ENCODE measurements around the gene EMC8.
A peak's percentile ranks its signal among the peaks of the same experiment; 100 is the strongest.

EMC8 gene

DNA sequence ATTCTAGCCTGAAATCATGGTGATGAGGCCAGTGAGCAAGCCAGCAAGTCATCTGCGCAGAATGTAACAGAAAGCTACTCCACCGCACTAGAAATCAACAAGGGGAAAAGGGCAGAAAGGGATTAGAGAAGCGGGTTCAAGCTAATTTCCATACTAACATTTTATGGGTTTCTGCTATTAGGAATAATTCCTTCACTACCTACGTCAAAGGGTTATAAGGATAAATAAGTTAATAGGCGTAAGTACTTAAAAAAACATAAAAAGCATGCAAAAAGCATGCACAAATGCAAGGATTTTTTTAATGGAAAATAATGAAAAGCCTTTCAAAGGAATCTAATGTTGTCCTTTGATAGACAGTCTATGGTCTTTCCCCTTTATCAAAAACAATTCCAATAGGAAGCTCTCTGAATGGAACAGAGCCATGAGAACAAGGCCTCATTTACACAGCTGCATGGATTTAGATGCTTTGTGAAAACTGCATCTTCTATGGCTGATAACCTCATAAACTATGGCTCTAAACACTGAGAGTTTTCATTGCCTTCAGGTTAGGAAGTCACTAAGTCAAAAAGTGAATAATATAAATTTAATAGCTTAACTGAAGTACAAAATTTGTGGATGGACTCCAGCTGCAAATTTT is 5.6 kb downstream of the EMC8 start:
- H3K4me3 ChIP-seq (ENCODE audit: low read depth, low read length): no peak overlapping the region
- no peak for DNase-seq (ENCODE audit: low read depth)

DNA sequence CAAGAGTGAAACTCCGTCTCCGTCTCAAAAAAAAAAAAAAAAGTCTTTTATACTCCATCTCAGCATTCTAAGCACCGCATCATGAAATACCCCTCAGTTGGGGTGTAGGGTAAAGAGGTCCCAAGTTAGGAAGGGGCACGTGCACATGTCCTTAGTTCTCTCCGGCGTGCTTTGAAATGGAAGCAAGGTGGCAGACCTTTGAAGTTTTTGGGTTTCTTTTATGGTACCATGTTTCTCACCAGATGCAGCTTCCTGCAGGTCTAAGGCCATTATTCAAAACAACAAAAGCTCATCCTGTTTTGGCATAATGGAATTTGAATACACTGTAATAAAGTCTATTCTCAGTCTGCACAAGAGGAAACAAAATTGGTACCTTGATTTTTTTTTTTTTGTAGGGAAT is 9.6 kb downstream of the EMC8 start:
- DNase-seq (ENCODE audit: low read depth): no peak
- no peak overlapping the region for H3K4me3 ChIP-seq (ENCODE audit: low read depth, low read length)

GRCh38 chr16:85788819-85789218 is 10.5 kb downstream of the EMC8 start:
- no peak overlapping the region for H3K4me3 ChIP-seq (ENCODE audit: low read depth, low read length)
- DNase-seq (ENCODE audit: low read depth): no peak

- no peak overlapping the region for H3K4me3 ChIP-seq (ENCODE audit: low read depth, low read length)
- no peak for DNase-seq (ENCODE audit: low read depth)
Observed at GRCh38 chr16:85785927-85786326, 13.4 kb downstream of the EMC8 start.

GRCh38 chr16:85784813-85785212 is 14.5 kb downstream of the EMC8 start:
- no peak for DNase-seq (ENCODE audit: low read depth)
- H3K4me3 ChIP-seq (ENCODE audit: low read depth, low read length): no peak overlapping the region

DNA sequence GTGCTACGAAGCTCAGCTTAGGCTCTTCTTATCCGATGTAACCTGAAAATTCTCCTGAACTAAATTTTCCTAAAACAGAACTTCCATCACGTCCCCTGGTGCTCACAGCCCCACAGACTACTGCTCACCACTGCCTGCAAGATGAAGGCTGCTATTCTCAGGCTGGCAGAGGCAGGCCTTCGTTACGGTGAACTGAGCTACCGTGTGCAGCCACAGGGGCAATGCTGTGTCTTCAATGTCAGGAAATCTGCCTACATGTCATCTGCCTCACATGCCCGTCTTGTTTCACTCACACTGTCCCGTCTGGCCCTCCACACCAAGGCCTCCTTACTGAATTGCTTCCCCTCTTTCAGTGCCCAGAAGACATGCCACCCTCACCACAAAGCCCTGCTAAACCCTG is 15.9 kb downstream of the EMC8 start:
- H3K4me3 ChIP-seq (ENCODE audit: low read depth, low read length): no peak overlapping the region
- no peak for DNase-seq (ENCODE audit: low read depth)

DNA sequence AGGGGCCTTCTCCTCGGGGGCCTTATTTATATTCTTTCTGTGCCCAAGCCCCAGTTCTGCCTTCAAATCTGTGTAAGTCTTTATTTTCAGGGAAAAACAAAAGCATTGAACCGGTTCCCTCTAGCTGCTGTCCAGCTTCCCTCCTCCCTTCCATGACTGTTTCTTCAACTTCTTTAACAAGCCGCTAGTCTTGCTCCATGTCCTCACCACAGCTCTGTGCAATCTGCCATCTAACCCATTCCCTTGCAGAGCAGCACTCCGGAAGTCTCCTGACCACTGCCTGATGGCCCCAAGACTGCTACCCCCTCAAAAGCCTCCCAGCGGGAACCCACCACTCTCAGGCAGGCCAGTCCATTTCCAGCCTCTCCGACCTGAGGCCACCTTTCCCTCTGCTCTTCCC is 16.9 kb downstream of the EMC8 start:
- no peak for DNase-seq (ENCODE audit: low read depth)
- H3K4me3 ChIP-seq (ENCODE audit: low read depth, low read length): no peak overlapping the region

DNA sequence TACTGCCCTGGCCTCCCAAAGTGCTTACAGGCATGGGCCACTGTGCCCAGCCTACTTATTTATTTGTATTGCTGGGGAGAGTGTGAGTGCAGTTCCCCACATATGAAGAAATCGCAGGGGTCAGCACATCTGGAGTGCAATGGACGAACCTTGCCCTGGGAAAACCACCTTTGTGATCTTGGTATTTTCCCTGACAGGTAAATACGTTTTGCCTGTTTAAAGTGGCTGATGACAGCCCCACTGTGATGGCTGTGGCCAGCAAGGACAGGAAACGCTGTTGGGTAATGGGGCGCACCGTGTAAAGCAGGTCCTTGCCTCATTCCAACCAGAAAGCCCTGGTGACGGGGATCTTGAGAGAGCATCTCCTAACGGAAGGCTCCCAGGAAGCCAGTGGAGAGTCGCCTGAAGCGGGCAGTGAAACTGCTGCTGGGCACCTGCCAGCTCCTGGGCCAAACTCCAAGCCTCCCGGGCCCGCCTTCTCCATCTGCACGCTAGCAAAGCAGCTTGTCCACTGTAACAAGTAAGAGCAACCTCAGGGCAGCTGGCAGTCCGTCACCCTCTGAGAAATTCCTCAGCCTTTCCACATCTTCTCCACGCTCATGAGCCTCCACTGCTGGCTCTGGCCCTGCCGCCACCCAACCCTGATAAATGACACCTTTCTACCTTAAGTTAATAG is 17.5 kb downstream of the EMC8 start:
- no peak overlapping the region for H3K4me3 ChIP-seq (ENCODE audit: low read depth, low read length)
- DNase-seq (ENCODE audit: low read depth): no peak

- H3K4me3 ChIP-seq (ENCODE audit: low read depth, low read length): no peak overlapping the region
- no peak for DNase-seq (ENCODE audit: low read depth)
Observed at GRCh38 chr16:85781156-85781555, 18.2 kb downstream of the EMC8 start.

DNA sequence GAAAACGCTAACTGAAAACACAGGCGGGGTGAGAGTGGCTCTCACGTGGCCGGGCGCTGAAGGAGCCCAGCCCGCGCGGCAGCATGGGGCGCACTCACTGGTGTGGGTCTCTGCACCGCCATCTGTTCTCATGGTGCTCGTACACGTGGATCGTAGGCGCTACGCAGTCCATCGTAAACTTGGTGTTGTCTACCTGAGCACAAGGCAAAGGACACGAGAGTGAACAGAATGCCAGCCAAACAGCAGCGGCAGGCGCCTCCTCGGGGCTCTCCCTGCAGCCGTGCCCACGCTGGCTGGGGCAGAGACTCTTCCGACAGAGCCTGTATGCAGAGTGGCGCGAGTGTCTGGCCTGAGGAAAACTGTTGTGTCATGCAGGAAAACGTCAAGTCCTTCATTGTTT is 19.1 kb downstream of the EMC8 start:
- DNase-seq (ENCODE audit: low read depth): no peak
- no peak overlapping the region for H3K4me3 ChIP-seq (ENCODE audit: low read depth, low read length)

DNA sequence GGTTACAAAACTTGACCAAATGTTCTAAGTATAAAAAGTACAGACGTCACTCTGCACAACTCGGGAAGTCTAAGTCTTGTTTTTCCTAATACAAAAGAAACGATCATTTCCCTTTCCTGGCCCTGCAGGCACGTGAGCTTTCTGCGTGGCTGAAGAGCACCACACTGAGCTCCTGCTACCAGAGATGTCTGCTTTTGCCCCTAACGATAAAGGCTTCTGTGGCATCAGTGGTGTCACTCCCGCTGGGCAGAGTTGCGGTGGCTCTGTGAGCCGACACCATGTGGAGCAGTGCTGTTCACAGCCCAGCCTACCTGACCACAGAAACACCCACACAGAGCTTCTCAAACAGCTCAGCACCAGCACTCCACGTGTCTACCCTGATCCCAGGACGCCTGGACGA is 20.5 kb downstream of the EMC8 start:
- H3K4me3 ChIP-seq (ENCODE audit: low read depth, low read length): no peak overlapping the region
- DNase-seq (ENCODE audit: low read depth): no peak

DNA sequence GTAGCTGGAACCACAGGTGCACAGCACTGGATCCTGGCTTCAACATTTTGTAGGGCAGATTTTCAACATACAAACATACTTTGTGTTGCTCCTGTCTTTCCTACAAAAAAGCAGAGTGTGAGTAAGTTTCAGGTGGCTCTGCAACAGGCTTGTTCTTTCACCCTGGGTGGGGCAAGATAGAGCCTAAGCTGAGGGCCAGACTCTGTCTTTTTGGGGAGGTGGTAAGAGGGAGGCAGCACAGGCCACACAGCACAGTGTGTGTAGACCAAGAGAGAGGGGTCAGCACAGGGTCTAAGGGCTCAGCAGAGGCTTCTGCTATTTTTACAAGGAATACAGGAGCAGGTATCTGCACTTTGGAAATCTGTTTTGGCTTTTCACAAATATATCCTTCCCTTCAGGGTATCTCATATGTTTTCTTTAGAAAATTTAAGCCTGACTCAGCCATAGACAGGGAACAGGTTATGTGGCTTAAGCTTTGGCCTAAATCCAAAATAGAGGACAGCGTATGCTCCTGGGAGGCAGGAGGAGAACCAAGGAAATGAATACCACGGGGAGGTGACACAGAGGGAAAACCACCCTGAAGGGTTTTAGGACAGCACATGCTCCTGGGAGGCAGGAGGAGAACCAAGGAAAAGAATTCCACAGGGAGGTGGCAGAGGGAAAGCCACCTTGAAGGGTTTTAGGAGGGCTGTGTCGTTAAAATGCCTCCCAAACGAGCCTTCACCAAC is 21.6 kb downstream of the EMC8 start:
- DNase-seq (ENCODE audit: low read depth): no peak
- H3K4me3 ChIP-seq (ENCODE audit: low read depth, low read length): no peak overlapping the region

DNA sequence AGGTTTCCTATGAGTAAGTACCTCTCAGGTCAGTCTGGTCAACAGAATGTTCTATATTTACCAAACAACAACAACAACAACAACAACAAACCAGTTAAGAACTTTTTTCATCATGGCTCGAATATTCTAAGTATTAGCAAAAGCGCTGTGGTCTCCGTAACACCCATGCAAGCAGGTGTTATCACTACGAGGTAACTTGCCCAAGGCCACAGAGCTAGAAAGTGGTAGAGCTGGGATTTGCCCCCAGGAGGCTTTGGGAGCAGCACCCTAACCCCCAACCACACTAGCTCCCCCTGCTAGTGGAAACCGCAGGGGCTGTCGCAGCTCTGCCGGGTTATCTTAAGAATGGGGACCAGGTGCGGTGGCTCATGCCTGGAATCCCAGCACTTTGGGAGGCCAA is 24.5 kb downstream of the EMC8 start:
- no peak for DNase-seq (ENCODE audit: low read depth)
- H3K4me3 ChIP-seq (ENCODE audit: low read depth, low read length): no peak overlapping the region

GRCh38 chr16:85774136-85774535 is 25.2 kb downstream of the EMC8 start:
- DNase-seq (ENCODE audit: low read depth): no peak
- no peak overlapping the region for H3K4me3 ChIP-seq (ENCODE audit: low read depth, low read length)

- DNase-seq (ENCODE audit: low read depth): no peak
- no peak overlapping the region for H3K4me3 ChIP-seq (ENCODE audit: low read depth, low read length)
Observed at GRCh38 chr16:85773044-85773443, 26.3 kb downstream of the EMC8 start.

GRCh38 chr16:85770741-85771140 is 28.6 kb downstream of the EMC8 start:
- DNase-seq (ENCODE audit: low read depth): no peak
- no peak overlapping the region for H3K4me3 ChIP-seq (ENCODE audit: low read depth, low read length)

- H3K4me3 ChIP-seq (ENCODE audit: low read depth, low read length): no peak overlapping the region
- no peak for DNase-seq (ENCODE audit: low read depth)
Observed at GRCh38 chr16:85768199-85768598, 31.1 kb downstream of the EMC8 start.

DNA sequence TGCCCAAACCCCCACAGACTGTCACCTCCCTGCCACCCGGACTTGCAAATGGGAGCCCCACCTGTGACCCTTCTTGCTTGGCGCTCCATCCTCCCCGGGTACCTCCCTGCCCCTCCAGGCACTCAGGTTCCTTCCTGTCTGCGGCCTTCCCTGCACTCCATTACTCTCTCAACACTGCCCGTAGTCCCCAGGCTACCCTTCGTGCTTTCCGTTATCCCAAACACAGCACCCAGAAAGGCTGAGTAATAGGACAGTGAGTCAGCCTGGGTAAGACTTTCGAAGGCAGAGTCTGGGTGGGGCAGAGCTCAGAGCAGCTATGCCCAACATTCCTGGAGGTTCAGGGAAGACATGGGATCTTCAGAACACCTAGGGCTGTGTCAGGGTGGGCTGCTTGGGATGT is 31.8 kb downstream of the EMC8 start:
- peak; percentile 46 for DNase-seq (ENCODE audit: low read depth)

DNA sequence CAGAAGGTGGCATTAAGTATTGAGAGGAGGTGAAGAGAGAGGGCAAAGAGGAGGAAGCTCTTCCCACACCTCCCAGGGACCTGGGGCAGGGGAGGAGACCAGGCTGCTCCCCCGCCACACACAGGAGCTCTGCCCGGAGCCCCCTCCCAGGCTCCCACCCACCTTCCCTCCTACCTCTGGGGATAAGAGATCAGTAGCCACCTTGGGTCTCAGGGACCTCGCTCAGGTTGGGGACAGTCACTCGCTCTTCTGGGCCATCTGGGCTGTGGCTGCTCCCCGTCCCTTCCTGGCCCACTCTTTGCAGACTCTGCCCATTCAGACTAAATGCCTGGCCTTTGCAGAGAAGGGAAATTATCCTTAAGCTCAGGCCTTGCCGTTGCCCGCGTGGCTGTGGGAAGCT is 33.6 kb downstream of the EMC8 start:
- H3K4me3 ChIP-seq (ENCODE audit: low read depth, low read length): no peak overlapping the region
- DNase-seq (ENCODE audit: low read depth): no peak

More for the DNA sequence above, 31.8 kb downstream of the EMC8 start:
- H3K4me3 ChIP-seq (ENCODE audit: low read depth, low read length): no peak overlapping the region

GRCh38 chr16:85765211-85765610 is 34.1 kb downstream of the EMC8 start:
- DNase-seq (ENCODE audit: low read depth): no peak

DNA sequence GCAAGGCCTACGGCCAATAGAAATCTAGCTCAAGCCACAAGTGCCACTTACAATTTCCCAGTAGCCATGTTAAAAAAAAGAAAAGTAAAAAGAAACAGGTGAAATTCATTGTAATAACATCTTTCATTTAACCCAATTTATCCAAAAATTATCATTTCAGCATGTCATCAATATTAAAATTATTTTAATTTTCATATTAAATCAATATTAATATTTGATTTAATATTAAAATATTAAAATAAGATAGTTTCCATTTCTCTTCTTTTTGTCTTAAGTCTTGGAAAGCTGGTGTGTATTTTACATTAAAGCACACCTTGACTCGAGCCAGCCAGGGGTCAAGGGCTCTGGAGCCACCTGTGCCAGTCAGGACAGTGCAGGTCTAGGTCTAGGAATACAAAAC is 35.7 kb downstream of the EMC8 start:
- DNase-seq (ENCODE audit: low read depth): no peak
- no peak overlapping the region for H3K4me3 ChIP-seq (ENCODE audit: low read depth, low read length)

More at GRCh38 chr16:85765211-85765610, 34.1 kb downstream of the EMC8 start:
- no peak overlapping the region for H3K4me3 ChIP-seq (ENCODE audit: low read depth, low read length)

Measured in skeletal muscle cell (primary cell).